Neural cell (in vitro differentiated cells): Measurements from ENCODE around the gene LRIF1.

ENCODE experiments used
- EZH2 ChIP-seq: fragments of 200-600, 300-800 bp; shearing (Covaris generic), sonication (generic); IDR thresholded peaks from 2 replicates; pipeline ENCODE4 v1.6.1; 2014; ENCODE audit warnings: antibody characterized with exemption, low read length, borderline replicate concordance, mild to moderate bottlenecking; ENCODE audit not compliant: insufficient read depth, poor library complexity, severe bottlenecking
- POLR2AphosphoS5 ChIP-seq: IDR thresholded peaks from 2 replicates; pipeline ENCODE4 v1.6.1; 2012
- RAD21 ChIP-seq: fragments of 450-650 bp; conservative IDR thresholded peaks from 2 replicates; pipeline ENCODE4 v1.6.1; 2014; ENCODE audit warnings: antibody characterized with exemption, mild to moderate bottlenecking, moderate library complexity
- SMC3 ChIP-seq: fragments of 450-650 bp; conservative IDR thresholded peaks from 2 replicates; pipeline ENCODE4 v1.6.1; 2014; ENCODE audit warnings: antibody characterized with exemption, mild to moderate bottlenecking, moderate library complexity; ENCODE audit not compliant: poor library complexity
- TAF1 ChIP-seq: IDR thresholded peaks from 2 replicates; pipeline ENCODE4 v1.6.1; 2012; ENCODE audit warnings: low read depth
- TF ChIP-seq, protein P1 (sequence below): fragments of 450-650 bp; IDR thresholded peaks from 2 replicates; pipeline ENCODE4 v1.5.1; 2014; ENCODE audit warnings: antibody characterized with exemption, mild to moderate bottlenecking, moderate library complexity; ENCODE audit not compliant: poor library complexity, severe bottlenecking

DNA sequence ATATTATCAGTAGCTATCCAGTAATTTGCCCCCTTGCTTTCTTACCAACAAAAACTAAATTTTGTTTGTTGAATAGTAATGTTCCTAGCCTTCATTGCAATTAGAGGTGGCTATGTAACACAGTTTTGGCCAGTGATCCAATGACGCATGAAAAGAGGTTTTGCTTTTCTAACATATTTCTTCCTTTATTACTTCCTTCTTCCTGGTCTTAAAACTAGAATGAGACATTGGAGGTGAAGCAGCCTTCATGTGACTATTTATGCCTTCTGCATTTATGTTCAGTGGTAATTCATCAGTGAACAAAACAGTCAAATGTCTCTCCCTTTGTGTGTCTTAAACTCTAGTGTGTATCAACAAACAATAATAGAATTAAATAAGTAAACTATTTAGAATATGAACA, 35.5 kb downstream of the LRIF1 start:
- TF ChIP-seq TAF1 = no peak
- TF ChIP-seq, protein P1, sequence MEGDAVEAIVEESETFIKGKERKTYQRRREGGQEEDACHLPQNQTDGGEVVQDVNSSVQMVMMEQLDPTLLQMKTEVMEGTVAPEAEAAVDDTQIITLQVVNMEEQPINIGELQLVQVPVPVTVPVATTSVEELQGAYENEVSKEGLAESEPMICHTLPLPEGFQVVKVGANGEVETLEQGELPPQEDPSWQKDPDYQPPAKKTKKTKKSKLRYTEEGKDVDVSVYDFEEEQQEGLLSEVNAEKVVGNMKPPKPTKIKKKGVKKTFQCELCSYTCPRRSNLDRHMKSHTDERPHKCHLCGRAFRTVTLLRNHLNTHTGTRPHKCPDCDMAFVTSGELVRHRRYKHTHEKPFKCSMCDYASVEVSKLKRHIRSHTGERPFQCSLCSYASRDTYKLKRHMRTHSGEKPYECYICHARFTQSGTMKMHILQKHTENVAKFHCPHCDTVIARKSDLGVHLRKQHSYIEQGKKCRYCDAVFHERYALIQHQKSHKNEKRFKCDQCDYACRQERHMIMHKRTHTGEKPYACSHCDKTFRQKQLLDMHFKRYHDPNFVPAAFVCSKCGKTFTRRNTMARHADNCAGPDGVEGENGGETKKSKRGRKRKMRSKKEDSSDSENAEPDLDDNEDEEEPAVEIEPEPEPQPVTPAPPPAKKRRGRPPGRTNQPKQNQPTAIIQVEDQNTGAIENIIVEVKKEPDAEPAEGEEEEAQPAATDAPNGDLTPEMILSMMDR = no peak
- TF ChIP-seq SMC3 = no peak
- TF ChIP-seq POLR2AphosphoS5 = no peak
- no peak for TF ChIP-seq EZH2
- TF ChIP-seq RAD21 = no peak
